GM19239 (cell line): Measurements from ENCODE around the gene RPL3.
"Not testable (repeated sequence)": the region's sequence is repeated elsewhere in the genome, so short reads cannot be mapped to it uniquely, and the experiment has no call there.

Source experiments
- DNase-seq: peaks from one replicate; pipeline ENCODE4 v3.0.0; 2011; ENCODE audit warnings: low spot score; ENCODE audit not compliant: insufficient read length
- FAIRE-seq: peaks from 2 replicates; lab custom pipeline; 2011; peaks lifted over from hg19 to GRCh38; lab: Jason Lieb, UNC

RPL3 gene

GRCh38 chr22:39319284-39320022 is at the start of gene RPL3:
TSS of gene RPL3 (minus strand) at chr22:39319623. CDS start at chr22:39319597, 26 bp downstream.
- DNase-seq (peak; percentile 88), FAIRE-seq (peak; percentile 98)

DNA sequence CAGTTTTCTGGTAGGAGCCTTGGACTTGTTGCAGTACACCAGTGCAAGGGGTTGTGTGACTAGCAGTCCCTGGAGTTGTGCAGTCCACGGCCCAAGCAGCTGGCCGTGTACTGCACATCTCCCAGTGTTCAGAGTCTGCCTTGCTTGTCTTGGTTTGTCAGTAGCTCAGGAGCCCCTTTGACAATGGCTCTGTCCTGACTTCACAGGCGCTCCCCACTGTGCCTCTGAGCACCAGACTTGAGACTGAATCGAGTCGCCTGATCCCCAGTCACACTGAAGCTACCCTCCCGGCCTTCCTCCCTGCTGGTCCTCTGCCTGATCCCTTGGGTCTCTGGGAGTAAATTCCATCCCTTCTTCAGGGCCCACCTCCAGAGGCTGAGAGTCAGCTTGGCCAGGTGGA is 49.8 kb upstream of the RPL3 start:
- DNase-seq (no peak), FAIRE-seq (no peak)

GRCh38 chr22:39368461-39368911 is 49.1 kb upstream of the RPL3 start:
- no peak for FAIRE-seq

GRCh38 chr22:39367035-39367434 is 47.6 kb upstream of the RPL3 start:
- FAIRE-seq, result peak; percentile 4

More at GRCh38 chr22:39368461-39368911, 49.1 kb upstream of the RPL3 start:
- DNase-seq, result no peak

GRCh38 chr22:39365492-39365780 is 46.0 kb upstream of the RPL3 start:
- no peak for FAIRE-seq
- no peak for DNase-seq

More at GRCh38 chr22:39367035-39367434, 47.6 kb upstream of the RPL3 start:
- DNase-seq, result no peak

- FAIRE-seq (no peak), DNase-seq (no peak)
Measured at GRCh38 chr22:39364714-39365491, 45.5 kb upstream of the RPL3 start.

- DNase-seq (no peak), FAIRE-seq (no peak)
Measured at GRCh38 chr22:39363751-39364515, 44.5 kb upstream of the RPL3 start.

DNA sequence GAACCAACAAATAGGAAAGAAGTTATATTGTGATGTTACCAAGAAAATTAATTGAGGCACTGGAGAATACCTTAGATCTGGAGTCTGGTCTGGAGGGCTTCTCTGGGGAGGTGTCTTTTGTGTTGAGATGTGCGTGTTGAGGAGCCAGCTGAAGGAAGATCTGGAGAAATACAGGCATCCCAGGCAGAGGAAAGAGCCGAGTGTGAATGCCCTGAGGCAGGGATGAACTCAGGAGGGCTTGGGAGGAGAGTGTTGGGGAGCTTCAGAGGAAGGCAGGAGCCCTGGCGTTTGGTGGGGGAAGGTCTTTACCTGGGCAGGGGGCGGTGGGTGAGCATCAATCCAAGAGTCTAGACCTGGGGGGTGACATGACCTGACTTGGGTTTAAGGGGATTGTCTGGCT is 43.5 kb upstream of the RPL3 start:
- no peak for FAIRE-seq
- DNase-seq, result no peak

DNA sequence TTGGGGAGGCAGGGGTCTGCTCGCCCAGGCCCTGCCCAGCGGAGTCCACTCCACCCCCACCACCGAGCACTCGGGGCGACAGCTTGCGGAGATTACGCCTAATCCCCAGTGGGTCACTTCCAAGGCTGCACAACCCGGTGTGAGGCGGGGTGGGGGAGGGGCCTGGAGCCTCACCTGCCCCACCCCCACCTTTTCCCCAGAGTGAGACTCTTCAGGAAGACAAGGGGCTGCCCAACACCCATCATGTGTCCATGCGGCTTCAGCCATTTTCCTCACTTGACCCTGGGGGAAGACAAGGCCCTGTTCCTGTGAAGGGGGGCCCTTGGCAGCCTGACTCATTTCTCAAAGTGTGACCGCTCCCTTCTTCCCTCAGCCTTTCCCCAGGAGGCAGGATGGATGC is 42.8 kb upstream of the RPL3 start:
- DNase-seq (no peak), FAIRE-seq (no peak)

- no peak for FAIRE-seq
Measured at GRCh38 chr22:39361496-39361895, 42.1 kb upstream of the RPL3 start.

DNA sequence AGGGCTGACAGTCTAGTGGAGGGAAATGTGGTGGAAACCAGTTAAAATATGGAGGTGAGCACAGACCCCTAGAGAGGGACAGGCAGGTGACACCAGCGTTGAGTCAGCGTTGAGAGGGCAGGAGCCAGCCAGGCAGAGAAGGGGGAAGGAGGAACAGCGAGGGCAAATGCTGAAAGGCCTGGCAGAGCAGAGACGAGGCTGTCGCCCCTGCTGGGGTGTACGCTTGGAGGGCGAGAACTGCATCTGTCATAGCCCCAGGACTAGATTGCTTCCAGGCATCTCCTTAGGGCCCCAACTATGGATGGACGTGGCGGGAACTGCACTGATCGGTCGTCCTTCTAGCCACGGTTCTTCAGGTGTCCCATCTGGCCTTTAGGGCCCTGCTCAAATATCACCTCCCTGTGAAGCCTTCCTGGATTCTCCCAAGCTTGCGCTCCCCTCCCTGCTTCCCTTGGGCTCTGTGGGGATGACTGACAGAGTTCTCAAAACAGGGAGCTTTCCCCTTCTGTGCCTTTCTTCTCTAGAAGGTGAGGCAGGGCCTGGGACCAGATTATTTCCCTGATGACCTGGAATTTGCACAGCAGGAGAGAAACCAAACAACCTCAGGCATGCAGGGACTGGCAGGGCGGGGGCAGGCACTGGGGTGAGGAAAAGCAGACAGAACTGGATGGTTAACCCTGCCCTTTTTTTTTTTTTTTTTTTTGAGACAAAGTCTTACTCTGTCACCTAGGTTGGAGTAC is 41.4 kb upstream of the RPL3 start:
- DNase-seq (no peak), FAIRE-seq (no peak)

More at GRCh38 chr22:39361496-39361895, 42.1 kb upstream of the RPL3 start:
- DNase-seq, result no peak

- no peak for DNase-seq
- no peak for FAIRE-seq
Measured at GRCh38 chr22:39360242-39360641, 40.8 kb upstream of the RPL3 start.

GRCh38 chr22:39359659-39360195 is 40.3 kb upstream of the RPL3 start:
- FAIRE-seq, result no peak
- DNase-seq, result no peak

- not testable (repeated sequence) for FAIRE-seq, DNase-seq
Measured at GRCh38 chr22:39358197-39358596, 38.8 kb upstream of the RPL3 start.

GRCh38 chr22:39357110-39358108 is 38.0 kb upstream of the RPL3 start:
- not testable (repeated sequence) for DNase-seq, FAIRE-seq

- DNase-seq (no peak), FAIRE-seq (no peak)
Measured at GRCh38 chr22:39356464-39356863, 37.0 kb upstream of the RPL3 start.

DNA sequence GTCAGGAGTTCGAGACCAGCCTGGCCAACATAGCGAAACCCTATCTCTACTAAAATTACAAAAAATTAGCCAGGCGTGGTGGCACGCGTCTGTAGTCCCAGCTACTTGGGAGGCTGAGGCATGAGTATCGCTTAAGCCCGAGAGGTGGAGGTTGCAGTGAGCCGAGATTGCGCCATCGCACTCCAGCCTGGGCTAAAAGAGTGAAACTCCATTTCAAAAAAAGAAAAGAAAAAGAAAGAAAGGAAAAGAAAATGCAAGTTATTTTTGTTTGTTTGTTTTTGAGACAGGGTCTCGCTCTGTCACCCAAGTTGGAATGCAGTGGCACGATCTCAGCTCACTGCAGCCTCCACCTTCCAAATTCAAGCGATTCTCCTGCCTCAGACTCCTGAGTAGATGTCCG is 36.4 kb upstream of the RPL3 start:
- not testable (repeated sequence) for DNase-seq, FAIRE-seq

- FAIRE-seq (no peak), DNase-seq (no peak)
Measured at GRCh38 chr22:39355080-39355479, 35.7 kb upstream of the RPL3 start.

DNA sequence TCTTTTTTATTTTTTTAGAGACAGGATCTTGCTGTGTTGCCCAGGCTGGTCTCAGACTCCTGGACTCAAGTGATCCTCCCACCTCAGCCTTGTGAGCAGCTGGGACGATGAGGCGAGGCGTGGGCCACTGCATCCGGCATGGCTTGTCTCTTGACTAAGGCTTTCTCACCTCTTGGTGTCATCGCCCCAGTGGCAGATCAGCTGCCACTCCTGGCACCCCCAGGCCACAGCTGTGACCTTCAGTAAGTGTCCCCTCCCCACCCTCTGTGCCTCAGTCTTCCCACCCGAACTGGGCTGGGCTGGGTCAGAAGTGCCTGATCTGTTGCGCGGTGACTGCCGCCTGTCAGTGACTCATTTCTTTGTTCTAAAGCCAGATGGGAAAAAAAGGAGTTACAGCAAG is 33.9 kb upstream of the RPL3 start:
- DNase-seq, result no peak
- FAIRE-seq, result no peak
